ENCODE results near the gene OTC.

Gene OTC

DNA sequence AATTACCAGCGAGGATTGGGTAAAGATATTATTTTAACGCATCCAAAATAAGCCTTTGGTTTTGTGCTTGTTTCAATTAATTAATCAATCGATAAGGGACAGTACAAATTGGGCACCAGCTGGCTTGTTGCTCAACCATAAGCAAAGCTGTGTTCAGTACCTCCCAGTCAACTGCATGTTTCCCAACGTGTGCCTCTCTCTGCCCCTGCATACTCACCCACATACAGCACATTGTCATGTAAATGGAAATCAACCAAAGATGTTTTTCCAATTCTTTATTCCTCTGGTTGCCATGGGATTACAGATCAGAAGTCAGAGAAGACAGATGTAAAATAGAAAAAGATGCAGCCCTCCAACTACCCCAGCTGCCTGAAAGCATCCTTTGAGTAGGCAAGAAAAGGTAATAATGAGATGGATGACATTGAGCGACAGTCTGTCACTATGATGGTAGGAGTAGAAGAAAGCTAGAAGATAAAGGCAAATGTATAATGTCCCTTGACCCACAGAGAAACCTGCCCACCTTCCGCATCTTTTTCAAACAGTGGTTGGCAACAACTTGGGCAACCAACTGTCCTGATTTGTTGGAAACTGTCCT lies 116.3 kb downstream of the OTC start:
- no peak for DNase-seq (ENCODE audit: low read depth)

Measured in GM04504 (cell line).